Lung microvascular endothelial cell (primary cell): ENCODE data around the gene SYNE1. TPM values are rescaled to one million over a fixed set of nuclear protein-coding genes. Genes with fewer than 3 reads are reported as not detected.

Experiments used
- DNase-seq, 2 donors: peaks; one replicate each; pipeline versions ENCODE4 v3.0.0 to v3.0.0-alpha.2; 2010; ENCODE audit warnings: low read depth in 2 of 2
- total RNA-seq: library from RNA; depleted of rRNA; stranded (reverse); fragments of >200 nt; gene quantifications from 2 replicates; pipeline ENCODE4 v1.2.1, GENCODE V29; 2014

The SYNE1 gene
- total RNA-seq, 1 donor from 2014 or later = 44.8 TPM

GRCh38 chr6:152380993-152381898, 255.9 kb downstream of the SYNE1 start:
- DNase-seq = peak; percentile 93 to 96

GRCh38 chr6:152380351-152380767, 256.8 kb downstream of the SYNE1 start:
- DNase-seq = peak; percentile 70 to 81

DNA sequence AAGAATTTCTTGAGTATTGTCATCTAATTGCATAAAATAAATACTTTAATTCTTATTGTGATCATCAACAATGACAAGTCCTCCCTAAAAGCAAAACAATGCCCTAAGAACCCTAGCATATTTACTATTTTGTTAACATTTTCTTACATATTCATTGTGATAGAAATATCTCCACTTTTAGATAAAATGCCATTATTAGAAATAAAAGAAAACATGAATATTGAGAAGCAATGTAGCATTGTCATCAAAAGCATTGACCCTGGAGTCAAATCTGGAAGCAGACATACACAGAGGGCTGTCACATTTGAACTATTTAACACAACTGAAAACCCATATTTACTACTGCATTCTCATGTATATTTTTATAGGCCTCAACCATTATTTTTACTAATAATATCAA, 257.7 kb downstream of the SYNE1 start:
- no peak for DNase-seq

GRCh38 chr6:152378169-152378568, 259.0 kb downstream of the SYNE1 start:
- no peak for DNase-seq

- no peak for DNase-seq
Measured at GRCh38 chr6:152375197-152375596, 262.0 kb downstream of the SYNE1 start.

DNA sequence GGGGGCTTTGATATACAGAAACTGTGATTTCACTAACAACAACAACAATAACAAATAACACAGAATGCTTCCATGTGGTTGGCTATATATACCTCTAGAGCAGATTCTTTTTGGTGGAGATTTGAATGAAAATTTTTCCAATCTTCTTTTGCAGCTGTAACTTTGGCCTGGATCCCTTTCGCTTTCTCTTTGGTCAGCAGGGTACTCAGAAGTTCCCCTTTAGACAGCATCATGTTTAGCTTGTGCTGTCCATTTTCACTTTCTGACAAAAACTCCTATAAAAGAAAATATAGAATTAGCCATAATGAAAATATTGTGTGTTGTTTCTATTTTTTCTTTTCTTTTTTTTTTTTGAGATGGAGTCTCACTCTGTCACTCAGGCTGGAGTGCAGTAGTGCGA, 264.2 kb downstream of the SYNE1 start:
- DNase-seq = no peak

DNA sequence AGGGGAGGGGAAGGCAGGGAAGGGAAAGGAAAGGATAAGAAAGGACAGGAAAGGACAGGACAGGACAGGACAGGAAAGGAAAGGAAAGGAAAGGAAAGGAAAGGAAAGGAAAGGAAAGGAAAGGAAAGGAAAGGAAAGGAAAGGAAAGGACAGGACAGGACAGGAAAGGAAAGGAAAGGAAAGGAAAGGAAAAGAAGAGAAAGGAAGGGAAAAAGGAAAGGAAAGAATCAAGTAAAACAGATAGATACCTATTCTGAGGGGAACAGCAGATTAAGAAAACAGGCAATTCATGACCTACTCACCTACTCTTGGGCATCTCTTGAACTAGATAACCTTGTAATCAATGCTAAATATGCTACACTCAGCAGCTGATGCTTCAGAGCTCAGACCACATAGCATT, 265.4 kb downstream of the SYNE1 start:
- no peak for DNase-seq

- DNase-seq = peak in 1 of 2 donors; percentile 15
Measured at GRCh38 chr6:152368751-152369624, 268.2 kb downstream of the SYNE1 start.

DNA sequence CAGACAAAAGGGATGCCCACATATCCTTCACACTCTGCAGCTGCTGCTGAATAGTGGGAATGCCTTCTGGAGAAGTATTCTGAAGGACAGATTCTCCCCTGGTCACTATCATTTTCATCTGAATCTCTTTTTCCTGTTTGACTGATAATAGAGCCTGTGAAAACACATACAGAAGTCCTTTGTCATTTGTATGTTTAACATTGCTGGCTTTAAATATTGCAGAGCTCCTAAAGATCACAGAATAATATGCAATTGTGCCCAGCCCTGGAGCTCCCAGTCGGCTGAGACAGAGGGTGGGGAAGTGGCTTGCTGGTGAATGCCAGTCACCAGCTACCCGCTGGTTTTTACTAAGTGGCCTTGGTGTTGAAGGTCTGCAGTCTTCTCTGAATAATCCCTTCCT, 272.3 kb downstream of the SYNE1 start:
- DNase-seq = no peak

GRCh38 chr6:152360034-152360433, 277.1 kb downstream of the SYNE1 start:
- DNase-seq = no peak

GRCh38 chr6:152356662-152357061, 280.5 kb downstream of the SYNE1 start:
- peak; percentile 66 to 70 for DNase-seq

GRCh38 chr6:152356016-152356415, 281.1 kb downstream of the SYNE1 start:
- DNase-seq = no peak

DNA sequence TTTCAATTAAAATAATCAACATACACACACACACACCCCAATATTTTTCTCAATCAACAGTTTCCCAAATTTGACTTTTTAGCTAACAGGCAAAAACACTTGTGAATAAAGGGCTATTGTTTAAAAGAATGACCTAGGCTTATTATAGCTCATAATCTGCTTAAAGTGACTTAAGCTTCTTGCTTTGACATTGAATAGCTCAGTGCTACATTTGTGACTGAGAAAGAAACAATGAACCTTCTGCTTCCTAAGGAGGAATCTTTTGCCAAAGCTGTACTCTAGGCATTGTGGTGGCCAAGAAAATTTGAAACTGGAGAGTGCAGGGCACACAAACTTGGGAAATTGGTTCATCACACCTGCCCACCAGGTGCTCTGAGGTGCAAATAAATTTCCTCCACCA, 282.0 kb downstream of the SYNE1 start:
- no peak for DNase-seq

GRCh38 chr6:152353440-152353839, 283.7 kb downstream of the SYNE1 start:
- DNase-seq = no peak

GRCh38 chr6:152351742-152352141, 285.4 kb downstream of the SYNE1 start:
- DNase-seq = no peak

DNA sequence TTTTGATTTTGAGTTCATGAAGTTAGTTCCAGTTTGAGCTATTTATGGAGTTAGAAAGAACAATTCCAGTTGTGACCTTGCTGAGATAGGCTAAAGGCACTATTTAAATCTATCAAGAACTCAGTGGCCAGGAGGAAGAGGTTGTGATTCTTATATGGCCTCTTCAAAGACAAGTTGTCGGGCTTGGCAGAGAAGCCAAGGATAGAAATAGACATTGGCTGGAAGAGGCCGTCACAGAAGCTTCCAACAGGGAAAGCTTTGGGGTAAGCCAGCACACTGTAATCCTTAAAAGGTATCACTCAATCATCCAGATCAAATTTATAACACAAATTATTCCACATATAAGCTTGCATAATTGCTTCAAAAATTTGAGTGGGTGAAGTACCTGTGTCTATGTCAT, 286.1 kb downstream of the SYNE1 start:
- DNase-seq = no peak

DNA sequence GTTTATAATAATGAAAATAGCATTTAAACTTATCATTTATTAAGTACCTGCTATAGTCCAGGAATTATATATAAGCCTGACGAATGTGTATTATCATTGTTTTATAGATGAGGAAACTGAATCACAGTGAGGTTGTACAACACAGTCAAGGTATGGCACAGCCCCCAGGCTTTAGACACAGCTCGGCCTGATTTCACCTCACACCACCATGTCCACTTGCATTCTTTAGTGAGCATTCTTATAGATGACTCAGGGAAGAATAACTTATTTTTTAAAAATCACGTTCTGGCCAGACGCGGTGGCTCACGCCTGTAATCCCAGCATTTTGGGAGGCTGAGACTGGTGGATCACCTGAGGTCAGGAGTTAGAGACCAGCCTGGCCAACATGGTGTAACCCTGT, 289.0 kb downstream of the SYNE1 start:
- no peak for DNase-seq

DNA sequence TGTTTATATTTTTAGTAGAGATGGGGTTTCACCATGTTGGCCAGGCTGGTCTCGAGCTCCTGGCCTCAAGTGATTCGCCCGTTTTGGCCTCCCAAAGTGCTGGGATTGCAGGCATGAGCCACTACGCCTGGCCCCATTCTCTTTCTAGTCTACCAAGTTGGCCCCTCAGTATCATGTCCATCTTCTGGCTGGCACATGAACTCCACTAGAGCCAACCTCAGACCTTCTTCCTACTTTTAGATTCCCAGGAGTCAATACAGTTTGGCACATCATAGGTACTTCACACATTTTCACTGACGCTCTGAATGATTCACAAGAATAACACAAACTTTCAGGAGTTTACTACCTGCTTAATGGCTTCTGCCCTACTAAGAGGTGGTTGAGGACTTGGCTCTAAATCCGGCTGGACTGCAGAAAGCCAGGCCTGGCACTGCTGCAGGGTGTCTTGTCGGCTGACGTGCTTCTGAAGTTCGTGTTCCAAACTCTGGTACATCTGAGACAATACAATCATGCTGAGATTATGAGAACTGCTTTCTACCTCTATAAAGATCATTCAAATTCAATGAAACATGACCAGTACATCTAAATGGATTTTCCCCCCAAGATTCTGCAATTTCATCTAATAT, 293.3 kb downstream of the SYNE1 start:
- DNase-seq = no peak

GRCh38 chr6:152341596-152341995, 295.6 kb downstream of the SYNE1 start:
- no peak for DNase-seq

- DNase-seq = peak; percentile 55 to 67
Measured at GRCh38 chr6:152338335-152339125, 298.6 kb downstream of the SYNE1 start.

DNA sequence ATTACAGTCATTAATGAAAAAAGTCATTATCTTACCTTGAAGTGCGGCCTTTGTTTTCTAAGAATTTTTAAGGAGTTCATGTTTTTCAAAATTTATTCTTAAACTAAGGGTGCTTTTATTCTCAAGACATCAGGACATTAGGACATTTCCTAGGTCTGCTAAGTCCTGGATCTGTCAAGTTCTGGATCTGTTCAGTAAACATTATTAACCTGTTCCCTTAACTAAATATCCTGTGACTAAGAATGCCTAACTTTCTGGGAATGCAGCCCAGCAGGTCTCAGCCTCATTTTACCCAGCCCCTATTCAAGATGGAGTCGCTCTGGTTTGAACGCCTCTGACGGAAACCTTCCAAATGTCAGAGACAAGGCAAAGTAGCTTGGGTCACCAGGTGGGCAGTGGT, 302.6 kb downstream of the SYNE1 start:
- DNase-seq = no peak
